Measurements from ENCODE around the gene HAP1. TPM values are rescaled to one million over a fixed set of nuclear protein-coding genes. Genes with fewer than 3 reads are reported as not detected.
"Not testable (repeated sequence)": the region's sequence is repeated elsewhere in the genome, so short reads cannot be mapped to it uniquely, and the experiment has no call there.

HAP1 gene
- polyA plus RNA-seq, 2 of the 4 experiments (the other 2 are of a cell fraction): 1.6 to 2.2 TPM

- TF ChIP-seq RNF2 (IDR thresholded peaks at IDR 0.05; ENCODE audit: borderline replicate concordance, low read depth): no peak
- TF ChIP-seq SREBF2 (IDR thresholded peaks at IDR 0.05): no peak
- TF ChIP-seq ZFP36 (IDR thresholded peaks at IDR 0.05; ENCODE audit: borderline replicate concordance, partially characterized antibody): no peak
- TF ChIP-seq HOXB13 (CRISPR knock-in tag; IDR thresholded peaks at IDR 0.05; ENCODE audit: low read depth): no peak
- TF ChIP-seq NFE2L2 (conservative IDR thresholded peaks at IDR 0.05; ENCODE audit: low read length): no peak
- TF ChIP-seq CHD4 (IDR thresholded peaks at IDR 0.05; ENCODE audit: borderline replicate concordance): no peak
- TF ChIP-seq GATA3 (IDR thresholded peaks at IDR 0.05; ENCODE audit: borderline replicate concordance): no peak
- no peak for TF ChIP-seq RCOR1 (IDR thresholded peaks at IDR 0.05; ENCODE audit: low read depth, low read length)
- TF ChIP-seq HEYL (CRISPR knock-in tag; IDR thresholded peaks at IDR 0.05): no peak
- TF ChIP-seq CBX2 (IDR thresholded peaks at IDR 0.05; ENCODE audit: borderline replicate concordance, low read depth): no peak
- no peak for TF ChIP-seq BHLHE40 (IDR thresholded peaks at IDR 0.05; ENCODE audit: low read depth, low read length)
Measured at GRCh38 chr17:41687828-41688640, 46.4 kb downstream of the HAP1 start (continued).

- Histone ChIP-seq H3K4me2 (no peak overlapping the region), H3K27ac (no peak overlapping the region), H3K4me1 (peaks cover 14% of the 10 kb centered on the region), H3K4me3 (no peak overlapping the region), H3K9me3 (no peaks in the 10 kb centered on the region)
- no peak for FAIRE-seq
- TF ChIP-seq NFE2L2 (conservative IDR thresholded peaks at IDR 0.05; ENCODE audit: low read length) (no peak), CHD4 (IDR thresholded peaks at IDR 0.05; ENCODE audit: borderline replicate concordance) (no peak), HOXB5 (CRISPR knock-in tag; IDR thresholded peaks at IDR 0.05) (no peak), CHD2 (IDR thresholded peaks at IDR 0.05; ENCODE audit: low read length, partially characterized antibody) (no peak), HOXA7 (CRISPR knock-in tag; IDR thresholded peaks at IDR 0.05) (no peak), HMGXB4 (CRISPR knock-in tag; IDR thresholded peaks at IDR 0.05; ENCODE audit: borderline replicate concordance) (no peak), ZNF302 (CRISPR knock-in tag; IDR thresholded peaks at IDR 0.05) (no peak), PBX3 (IDR thresholded peaks at IDR 0.05) (no peak), JUN (IDR thresholded peaks at IDR 0.05) (no peak), ELK1 (IDR thresholded peaks at IDR 0.05; ENCODE audit: low read depth, low read length) (no peak), HES2 (IDR thresholded peaks at IDR 0.05) (no peak), CBX8 (IDR thresholded peaks at IDR 0.05) (no peak), TFCP2L1 (CRISPR knock-in tag; IDR thresholded peaks at IDR 0.05) (no peak), E2F6 (IDR thresholded peaks at IDR 0.05; ENCODE audit: borderline replicate concordance, low read depth) (no peak)
- ChIA-PET CTCF (interaction anchor here (1.2 to 18.1 kb wide), 3 partner anchors 10 to 19 kb away, joined by 3 to 329 read pairs (median 13); no protein-coding TSS in a partner anchor), POLR2A (no interaction called here)
- no peak for ATAC-seq
- 91% methylated on average over 4 of the region's 4 CpGs for WGBS (ENCODE audit: missing lambda C conversion rate)
- no peak for DNase-seq (ENCODE audit: low read depth in 1 of 2, low spot score in 1 of 2)
Measured at GRCh38 chr17:41686281-41686680, 48.2 kb downstream of the HAP1 start.

- H3K4me1 ChIP-seq; DNase-seq (ENCODE audit: low read depth in 1 of 2, low spot score in 1 of 2); ATAC-seq; FAIRE-seq; H3K27ac ChIP-seq; H3K9me3 ChIP-seq; POLR2A ChIA-PET; H3K4me2 ChIP-seq; H3K4me3 ChIP-seq: not testable (repeated sequence)
- WGBS (ENCODE audit: missing lambda C conversion rate): 93% methylated on average over 13 of the region's 13 CpGs
- CTCF ChIA-PET: interaction anchor here (0.6 to 18.1 kb wide), 5 partner anchors 9 to 1191 kb away, joined by 3 to 329 read pairs (median 3); partner anchors contain the start of gene KRT9
Measured at GRCh38 chr17:41685753-41686152, 48.7 kb downstream of the HAP1 start.
